HG03378 (cell line): ENCODE data around the gene FBXW11.

Source experiments
- ATAC-seq: cut with Tn5 transposase; IDR thresholded peaks from one replicate; pipeline ENCODE4 v1.9.1; 2021; ENCODE audit warnings: mild to moderate bottlenecking, moderate library complexity; ENCODE audit not compliant: unreplicated experiment

Gene FBXW11

GRCh38 chr5:171872666-171873065, 133.8 kb downstream of the FBXW11 start:
- ATAC-seq = no peak

GRCh38 chr5:171871711-171872110, 134.7 kb downstream of the FBXW11 start:
- ATAC-seq = no peak

GRCh38 chr5:171869956-171870355, 136.5 kb downstream of the FBXW11 start:
- no peak for ATAC-seq

DNA sequence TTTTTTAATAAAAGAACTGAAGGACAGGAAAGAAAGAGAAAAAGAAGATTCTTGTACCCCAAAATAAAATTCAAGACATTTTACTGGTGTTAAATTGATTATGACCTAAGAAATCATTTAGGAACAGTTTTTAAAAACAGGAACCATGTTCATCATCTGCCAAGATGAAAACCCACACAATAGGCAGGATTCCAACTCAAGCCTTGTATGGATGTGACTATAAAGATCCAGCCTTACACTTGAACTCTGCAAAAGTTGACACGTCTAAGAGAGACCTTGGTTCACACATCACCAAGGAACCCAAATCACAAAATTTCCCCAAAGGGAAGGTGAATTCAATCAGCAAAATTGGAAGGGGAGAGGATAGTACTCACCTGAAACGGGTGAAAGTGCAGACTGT, 138.2 kb downstream of the FBXW11 start:
- ATAC-seq = no peak

DNA sequence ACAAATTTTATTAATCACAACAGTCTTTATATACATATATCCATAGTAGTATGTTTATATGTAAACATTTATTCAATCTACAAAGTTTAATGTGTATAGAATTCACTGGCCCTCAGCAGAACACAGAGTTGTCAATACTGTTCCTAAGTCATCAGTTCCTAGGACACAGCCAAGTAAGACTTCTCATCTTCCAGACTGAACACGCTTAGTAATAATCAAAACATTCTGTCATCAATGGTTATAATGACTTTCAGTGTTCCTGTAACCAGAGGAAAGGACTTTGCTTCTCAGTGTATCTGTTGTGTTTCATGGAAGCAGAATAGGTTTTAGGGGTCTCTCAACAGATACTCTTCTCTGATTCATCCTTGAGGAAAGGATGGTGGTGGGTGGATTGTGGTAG, 138.7 kb downstream of the FBXW11 start:
- no peak for ATAC-seq

DNA sequence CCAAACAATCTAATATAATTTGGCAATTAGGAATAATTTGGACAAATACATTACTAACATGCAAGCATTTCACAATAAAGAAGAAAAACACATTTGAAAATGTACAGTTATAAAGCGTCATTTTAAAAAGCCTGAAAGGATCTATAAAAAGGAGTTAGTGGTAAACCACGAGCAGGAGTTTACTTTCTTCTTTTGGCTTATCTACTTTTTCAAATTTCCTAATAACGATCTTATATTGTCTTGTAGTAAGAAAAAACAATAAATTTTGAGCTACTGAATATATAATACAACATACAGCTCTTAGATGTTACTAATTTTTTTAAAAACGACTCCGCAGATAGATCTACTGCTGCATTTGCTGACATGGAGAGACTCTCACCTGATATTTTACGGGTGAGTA, 141.0 kb downstream of the FBXW11 start:
- ATAC-seq = no peak

DNA sequence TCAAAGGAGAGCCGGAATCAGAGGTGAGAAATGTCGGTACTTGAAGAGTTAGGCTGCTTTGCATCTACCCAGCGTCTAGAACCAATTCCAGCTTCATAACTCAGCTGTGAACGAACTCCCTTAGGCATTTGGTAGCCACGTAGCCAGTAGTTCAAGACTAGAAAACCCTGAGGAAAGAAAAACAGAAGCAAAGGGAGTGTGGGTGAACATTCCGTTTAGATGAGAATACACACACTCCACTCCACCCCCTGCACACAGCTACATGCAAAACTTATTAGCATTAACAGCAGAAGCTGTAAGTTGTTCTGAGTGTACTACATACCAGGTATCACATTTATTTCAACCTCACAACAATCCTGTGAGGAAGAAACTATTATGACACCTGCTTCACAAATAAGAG, 142.5 kb downstream of the FBXW11 start:
- ATAC-seq = no peak

DNA sequence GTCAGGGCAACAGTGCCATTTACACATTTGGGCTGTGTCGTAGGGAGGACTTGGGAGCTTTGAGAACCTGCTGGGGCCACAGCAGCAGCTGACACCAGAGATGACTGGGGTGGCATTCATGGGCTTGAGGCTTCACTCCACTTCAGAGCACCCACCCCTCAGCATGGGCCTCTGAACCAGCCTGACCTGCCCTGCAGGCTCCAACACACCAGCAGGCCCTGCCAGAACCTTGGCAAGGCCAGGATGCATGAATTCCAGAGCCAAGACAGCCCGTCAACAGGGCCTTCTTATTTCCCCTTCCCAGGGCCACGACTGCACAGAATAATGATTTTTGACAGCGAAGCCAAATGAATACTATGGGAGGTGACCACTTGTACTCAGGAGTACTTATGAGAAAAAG, 143.8 kb downstream of the FBXW11 start:
- no peak for ATAC-seq

DNA sequence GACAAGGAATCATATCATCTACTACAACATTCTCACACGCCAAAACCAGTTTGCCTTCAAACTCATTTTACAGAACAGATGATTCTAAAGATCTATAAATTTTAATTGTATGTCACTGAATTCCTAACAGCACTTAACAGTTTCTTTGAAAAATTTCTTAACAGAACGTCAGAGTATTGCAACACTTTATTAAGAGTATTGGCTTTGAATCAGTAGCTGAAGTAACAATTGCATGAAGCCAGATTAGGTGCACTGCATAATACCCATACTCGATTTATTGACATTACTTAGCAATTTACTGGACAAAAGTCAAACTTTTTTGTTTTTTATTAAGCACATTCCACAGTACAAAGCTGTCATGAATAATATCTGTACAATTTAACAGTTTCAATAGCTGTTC, 145.1 kb downstream of the FBXW11 start:
- no peak for ATAC-seq

DNA sequence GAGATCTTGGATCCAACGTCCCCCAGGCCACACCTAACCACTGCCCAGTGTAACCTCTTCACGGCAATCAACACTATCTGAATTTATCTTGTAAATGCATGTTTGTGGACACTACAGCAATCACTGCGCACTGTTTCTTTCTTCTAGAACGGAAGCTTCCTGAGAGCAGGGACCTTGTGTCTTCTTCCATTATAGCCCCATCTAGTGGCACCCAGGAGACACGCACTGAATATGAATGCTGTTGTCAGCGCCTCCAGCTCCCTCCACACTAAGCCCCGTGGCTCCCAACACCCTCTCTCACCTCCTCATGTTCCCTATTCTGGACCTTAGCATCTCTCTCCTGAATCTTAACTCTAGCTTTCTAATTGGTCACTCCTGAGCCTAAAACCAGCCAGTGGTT, 148.1 kb downstream of the FBXW11 start:
- ATAC-seq = no peak

- ATAC-seq = no peak
Observed at GRCh38 chr5:171857489-171857876, 149.0 kb downstream of the FBXW11 start.

DNA sequence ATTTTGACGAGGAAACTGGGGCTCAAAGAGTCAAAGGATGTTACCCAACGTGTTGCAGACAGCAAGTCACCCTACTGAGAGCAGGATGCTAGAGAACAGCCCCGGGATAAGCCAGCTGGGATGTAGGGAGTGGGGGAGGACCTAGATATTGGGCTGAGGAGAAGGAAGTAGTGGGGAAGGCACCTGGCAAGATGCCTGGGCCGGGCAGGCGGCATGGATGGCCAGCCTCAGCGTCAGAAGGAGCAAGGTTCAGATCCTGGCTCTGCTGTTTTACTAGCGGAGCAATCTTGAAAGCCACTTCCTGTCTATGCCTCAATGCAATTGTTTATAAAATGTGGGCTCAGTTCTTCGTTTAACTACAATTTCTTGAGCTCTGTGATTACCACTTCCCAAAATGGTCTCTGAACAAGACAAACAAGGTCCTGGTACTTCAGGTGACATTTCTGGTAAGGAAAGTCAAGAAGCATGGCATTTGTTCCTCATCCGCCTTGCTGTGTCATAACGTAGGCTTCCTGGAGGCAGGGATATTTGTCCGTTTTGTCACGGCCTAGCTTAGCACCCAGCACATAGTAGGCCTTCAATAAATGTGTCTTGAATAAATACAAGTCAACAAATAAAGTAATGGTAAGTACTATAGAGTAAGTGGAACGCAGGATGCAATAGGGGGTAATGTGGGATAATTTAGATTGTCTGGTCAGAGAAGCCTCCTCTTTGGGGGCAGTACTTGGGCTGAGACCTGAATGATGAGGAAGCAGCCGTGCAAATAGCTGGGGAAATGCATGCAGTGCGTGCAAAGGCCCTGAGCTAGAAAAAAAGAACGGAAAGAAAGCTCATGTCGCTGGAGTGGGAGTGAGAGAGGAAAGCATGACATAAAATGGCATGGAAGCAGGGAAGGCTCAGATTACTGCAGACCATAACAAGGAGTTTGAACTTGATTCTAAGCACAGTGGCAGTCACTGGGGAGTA, 150.4 kb downstream of the FBXW11 start:
- no peak for ATAC-seq

DNA sequence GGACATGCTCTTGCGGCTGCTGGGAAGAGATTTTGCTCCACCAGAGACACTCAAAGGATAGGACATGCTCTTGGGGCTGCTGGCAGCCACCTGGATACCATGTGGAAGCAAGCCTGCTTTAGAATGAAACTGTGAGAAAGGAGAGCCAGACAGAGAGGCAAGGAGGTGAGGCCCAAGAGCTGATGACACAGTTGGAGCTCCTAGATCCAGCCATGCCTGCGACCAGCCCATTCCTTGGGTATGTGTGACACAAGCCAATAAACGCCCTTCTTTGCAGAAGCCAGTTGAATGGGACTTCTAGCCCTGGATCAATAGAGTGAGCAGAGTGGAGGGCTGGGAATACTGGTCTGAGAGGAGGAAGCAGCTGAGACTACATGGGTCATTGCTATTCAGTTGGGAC, 151.2 kb downstream of the FBXW11 start:
- no peak for ATAC-seq

DNA sequence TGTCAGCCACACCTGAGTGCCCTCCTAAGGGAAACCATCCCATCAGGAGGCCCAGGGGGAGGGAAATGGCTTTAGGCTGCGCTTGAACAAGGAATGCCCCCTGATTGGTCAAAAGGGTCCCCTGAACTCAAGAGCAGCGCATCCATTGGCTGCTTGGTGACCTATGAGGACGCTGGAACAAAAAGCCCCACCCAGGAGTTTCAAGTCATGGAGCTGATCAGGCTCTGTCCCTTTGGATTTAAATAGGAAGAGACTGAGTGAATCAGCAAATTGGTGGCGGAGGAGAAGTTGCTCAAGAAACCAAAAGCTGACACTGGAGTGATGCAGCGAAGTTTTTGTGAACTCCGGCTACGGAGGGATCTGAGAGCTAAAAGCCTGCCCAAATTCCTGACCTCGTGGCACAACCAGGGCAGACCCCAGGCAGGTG, 154.2 kb downstream of the FBXW11 start:
- ATAC-seq = no peak

GRCh38 chr5:171851251-171851650, 155.2 kb downstream of the FBXW11 start:
- ATAC-seq = no peak

GRCh38 chr5:171850324-171850947, 156.0 kb downstream of the FBXW11 start:
- ATAC-seq = no peak

DNA sequence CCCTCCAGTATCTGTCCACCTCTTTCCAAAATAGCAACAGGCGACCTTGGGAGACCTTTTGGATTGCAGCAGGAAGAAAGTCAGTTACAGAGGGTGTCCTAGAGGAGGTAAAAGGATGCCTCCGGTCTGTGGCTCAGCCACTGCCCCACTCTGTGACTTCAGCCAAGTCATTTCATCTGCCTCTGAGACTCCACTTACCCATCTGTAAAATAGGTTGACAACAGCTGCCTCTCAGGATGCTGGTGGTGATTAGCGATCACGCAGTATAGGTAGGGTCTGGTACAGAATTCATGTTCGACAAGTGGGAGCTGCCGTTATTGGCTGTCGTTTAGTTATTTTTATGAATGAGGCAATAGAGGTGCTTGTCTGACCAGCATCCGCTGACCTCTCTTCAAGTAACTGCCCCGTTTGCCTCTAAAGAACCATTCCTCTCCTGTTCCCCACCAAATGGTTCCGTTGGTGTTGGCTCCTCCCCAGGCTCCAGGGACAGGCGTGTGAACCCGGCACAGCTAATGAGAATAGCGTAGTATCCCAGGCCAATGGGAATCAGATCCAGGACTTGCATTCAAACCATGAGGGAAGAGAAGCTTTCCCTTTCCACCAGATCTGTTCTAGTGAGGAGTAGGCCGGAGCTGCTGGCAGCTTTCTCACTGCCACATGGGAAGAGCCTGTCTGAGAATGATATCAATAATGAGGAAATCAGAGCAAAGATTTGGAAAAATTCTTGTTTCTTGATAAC, 156.7 kb downstream of the FBXW11 start:
- ATAC-seq = no peak

GRCh38 chr5:171848911-171849520, 157.4 kb downstream of the FBXW11 start:
- no peak for ATAC-seq

GRCh38 chr5:171848486-171848885, 158.0 kb downstream of the FBXW11 start:
- ATAC-seq = no peak

- no peak for ATAC-seq
Observed at GRCh38 chr5:171848006-171848405, 158.4 kb downstream of the FBXW11 start.

DNA sequence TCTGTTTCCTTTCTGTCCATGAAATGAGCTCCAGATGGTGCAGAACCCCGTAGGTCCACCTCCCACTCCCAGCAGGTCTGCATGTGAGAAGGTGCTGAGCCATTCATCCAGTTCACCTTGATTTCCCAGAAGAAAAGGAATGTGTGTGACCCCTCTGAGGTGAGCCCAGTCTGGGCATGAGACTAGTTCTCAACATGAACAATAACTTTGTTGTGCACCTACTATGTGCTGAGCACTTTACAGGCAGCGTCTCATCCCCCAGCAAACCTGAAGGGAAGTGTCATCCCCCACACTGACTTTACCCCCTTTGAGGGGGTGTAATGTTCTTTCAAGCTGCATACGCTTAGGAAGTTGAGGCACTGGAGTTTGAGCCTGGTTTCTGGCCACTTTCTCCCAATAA, 159.4 kb downstream of the FBXW11 start:
- ATAC-seq = no peak
